AG09309 (cell line): Measurements from ENCODE around the gene SETD2.
A peak's percentile ranks its signal among the peaks of the same experiment; 100 is the strongest.

Source experiments
- DNase-seq: peaks from one replicate; pipeline ENCODE4 v3.0.0-alpha.2; 2010; ENCODE audit warnings: low read depth
- H3K4me3 ChIP-seq: 2 replicates; pipeline ENCODE4 v1.5.1; 2011; ENCODE audit warnings: mild to moderate bottlenecking, low read depth, low read length, moderate library complexity; ENCODE audit not compliant: control insufficient read depth
- CTCF ChIP-seq: IDR thresholded peaks from 2 replicates; pipeline ENCODE4 v1.5.1; 2011; ENCODE audit warnings: mild to moderate bottlenecking, low read depth, low read length, inconsistent platforms; ENCODE audit not compliant: insufficient read depth, control insufficient read depth; ENCODE audit errors: missing control alignments

The SETD2 gene

GRCh38 chr3:47162697-47163168, 1.2 kb downstream of the SETD2 start:
- H3K4me3 ChIP-seq, result peak overlapping the region; percentile 94
- no peak for DNase-seq
- TF ChIP-seq CTCF, result no peak

- DNase-seq, result no peak
- no peak for TF ChIP-seq CTCF
- H3K4me3 ChIP-seq, result peak overlapping the region; percentile 94
Measured at GRCh38 chr3:47161983-47162696, 1.8 kb downstream of the SETD2 start.

GRCh38 chr3:47159820-47160219, 4.1 kb downstream of the SETD2 start:
- no peak overlapping the region for H3K4me3 ChIP-seq
- no peak for TF ChIP-seq CTCF
- no peak for DNase-seq

GRCh38 chr3:47158208-47158607, 5.7 kb downstream of the SETD2 start:
- DNase-seq, result no peak
- H3K4me3 ChIP-seq, result no peak overlapping the region
- TF ChIP-seq CTCF, result no peak

GRCh38 chr3:47156396-47156795, 7.5 kb downstream of the SETD2 start:
- no peak for TF ChIP-seq CTCF
- H3K4me3 ChIP-seq, result no peak overlapping the region

GRCh38 chr3:47152578-47152977, 11.3 kb downstream of the SETD2 start:
- H3K4me3 ChIP-seq, result no peak overlapping the region
- no peak for DNase-seq
- no peak for TF ChIP-seq CTCF

More at GRCh38 chr3:47156396-47156795, 7.5 kb downstream of the SETD2 start:
- no peak for DNase-seq
